GM18508 (cell line): ENCODE results near the gene PCLO.
"Not testable (repeated sequence)": the region's sequence is repeated elsewhere in the genome, so short reads cannot be mapped to it uniquely, and the experiment has no call there.

ENCODE experiments used
- ATAC-seq: cut with Tn5 transposase; IDR thresholded peaks from one replicate; pipeline ENCODE4 v1.9.1; 2021; ENCODE audit warnings: moderate number of reproducible peaks; ENCODE audit not compliant: insufficient read depth, unreplicated experiment

Gene PCLO

DNA sequence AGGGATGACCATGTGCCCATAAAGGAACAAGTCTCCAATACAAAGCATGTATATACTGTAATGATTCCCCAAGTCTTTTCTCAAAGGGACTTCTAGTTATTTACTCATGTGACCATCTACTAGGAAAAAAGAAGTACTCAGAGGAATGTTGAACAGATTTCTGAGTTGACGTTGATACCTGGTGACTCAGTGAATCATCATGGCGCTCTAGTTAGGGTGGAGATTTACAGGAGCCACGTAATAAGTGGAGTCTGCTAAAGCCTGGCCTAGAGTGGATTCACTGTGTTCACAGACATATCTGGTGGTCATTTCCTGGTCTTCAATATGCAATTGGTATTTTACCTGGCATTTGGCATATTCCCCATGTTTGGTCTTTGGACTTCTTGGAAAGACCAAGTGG is 416.9 kb downstream of the PCLO start:
- ATAC-seq = no peak

DNA sequence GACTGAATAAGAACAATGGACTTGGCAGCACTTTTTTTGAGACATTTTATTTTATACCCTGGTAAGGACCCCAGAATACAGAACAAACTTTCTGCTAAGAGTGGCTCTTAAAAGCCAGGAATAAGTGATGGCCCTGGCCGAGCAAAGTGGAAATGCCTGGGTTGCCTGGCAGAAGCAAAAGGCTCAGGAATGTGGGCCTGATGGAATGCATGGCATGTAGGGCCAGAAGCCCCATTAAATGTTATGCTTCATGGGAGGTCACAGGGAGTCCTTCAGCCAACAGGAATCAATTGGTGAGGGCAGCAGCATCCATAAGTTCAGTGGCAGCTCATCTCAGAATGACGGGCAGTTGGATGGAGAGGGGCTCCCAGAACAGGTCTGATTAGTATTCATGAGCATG is 417.6 kb downstream of the PCLO start:
- no peak for ATAC-seq

DNA sequence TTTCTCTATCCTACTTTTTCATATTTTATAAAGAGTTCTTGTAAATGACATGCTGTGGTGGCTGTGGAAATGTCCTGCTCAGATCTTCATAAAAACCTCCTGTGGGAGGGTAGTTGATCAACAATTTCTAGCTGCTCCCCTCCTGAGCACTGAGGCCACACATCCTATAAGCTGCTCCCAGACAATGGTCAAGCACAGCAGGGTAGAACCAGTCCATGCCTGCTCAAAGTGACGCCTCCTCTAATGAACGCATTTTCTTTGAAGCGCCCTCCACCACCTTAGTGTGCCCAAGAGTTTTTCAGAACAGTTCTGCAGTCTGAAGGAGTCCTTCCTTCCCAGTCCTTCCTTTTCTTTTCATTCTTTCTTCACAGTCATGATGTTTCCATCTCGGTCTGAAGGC is 420.5 kb downstream of the PCLO start:
- ATAC-seq = no peak

DNA sequence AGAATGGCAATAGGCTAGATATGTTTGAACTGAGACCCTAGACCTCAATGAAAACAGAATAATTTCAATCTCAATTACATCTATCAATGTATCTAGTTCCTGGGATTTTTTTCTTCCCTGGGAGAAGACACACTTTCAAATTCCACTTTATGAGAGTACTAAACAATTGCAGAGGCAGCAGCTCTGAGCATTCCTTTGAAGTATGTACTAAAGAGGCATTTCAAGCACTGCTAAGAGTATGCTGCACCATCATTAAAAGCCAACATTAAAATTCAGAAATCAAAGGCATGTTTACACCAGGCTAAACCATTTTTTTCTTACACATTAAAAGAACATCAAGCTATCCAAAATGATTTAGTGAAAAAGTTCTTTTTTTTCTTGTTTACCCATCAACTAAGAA is 421.2 kb downstream of the PCLO start:
- ATAC-seq = no peak

DNA sequence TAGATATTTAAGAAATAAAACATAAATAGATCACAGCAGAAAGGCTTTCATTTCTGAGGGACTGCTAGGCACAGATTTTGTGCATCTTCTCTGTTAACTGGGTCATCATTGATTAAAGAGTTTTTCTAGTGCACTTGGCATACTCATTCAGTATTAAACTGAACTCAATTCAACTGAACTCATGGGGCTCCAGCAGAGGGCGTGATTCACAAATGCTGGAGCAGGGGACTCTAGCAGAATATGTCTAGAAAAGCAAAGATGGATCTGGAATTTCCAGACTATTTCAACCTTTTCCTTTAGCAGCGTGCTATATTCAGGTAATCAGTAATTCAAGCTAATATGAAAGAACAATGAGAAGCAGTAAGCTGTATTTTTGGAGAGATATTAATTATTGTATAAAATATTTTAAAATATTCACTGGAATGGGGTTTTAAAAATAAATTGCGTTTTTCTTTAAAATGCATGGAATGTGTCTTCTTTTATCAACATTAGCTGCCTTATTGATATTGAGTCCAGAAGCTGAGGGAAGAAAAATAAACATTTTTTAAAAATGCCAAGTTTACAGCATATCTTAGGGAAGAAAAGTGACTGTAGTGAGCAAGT is 422.3 kb downstream of the PCLO start:
- ATAC-seq = no peak

DNA sequence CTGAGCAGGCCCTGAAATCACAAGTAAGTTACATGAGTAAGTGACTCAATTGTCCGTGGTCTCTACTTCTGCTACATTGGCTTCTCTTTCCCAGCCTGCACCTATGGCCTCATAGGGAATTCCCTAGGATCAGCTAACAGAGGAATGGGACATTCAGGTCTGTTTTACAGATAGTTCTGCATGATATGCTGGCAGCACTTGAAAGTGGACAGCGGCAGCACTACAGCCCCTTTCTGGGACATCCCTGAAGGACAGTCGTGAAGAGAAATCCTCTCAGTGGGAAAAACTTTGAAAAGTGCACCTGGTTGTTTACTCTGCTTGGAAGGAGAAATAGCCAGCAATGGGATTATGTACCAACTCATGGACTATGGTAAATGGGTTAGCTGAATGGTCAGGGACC is 426.1 kb downstream of the PCLO start:
- ATAC-seq = no peak

DNA sequence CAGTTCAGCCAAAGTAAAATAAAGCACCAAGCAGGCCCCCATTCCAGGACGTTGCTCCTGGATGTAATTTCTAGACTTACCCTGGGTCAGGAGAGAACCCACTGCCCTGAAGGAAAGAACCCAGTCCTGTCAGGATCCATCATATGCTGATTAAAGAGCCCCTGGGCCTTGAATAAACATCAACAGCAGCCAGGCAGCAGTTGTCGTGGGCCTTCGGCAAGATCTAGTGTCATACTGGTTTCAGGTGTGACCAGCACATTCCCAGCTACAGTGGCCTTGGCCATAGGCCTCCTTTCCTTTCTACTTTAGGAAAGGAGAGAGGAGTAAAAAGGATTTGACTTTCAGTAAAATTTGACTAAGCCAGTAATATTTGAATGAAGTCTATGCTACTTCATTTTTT is 430.0 kb downstream of the PCLO start:
- ATAC-seq = no peak

DNA sequence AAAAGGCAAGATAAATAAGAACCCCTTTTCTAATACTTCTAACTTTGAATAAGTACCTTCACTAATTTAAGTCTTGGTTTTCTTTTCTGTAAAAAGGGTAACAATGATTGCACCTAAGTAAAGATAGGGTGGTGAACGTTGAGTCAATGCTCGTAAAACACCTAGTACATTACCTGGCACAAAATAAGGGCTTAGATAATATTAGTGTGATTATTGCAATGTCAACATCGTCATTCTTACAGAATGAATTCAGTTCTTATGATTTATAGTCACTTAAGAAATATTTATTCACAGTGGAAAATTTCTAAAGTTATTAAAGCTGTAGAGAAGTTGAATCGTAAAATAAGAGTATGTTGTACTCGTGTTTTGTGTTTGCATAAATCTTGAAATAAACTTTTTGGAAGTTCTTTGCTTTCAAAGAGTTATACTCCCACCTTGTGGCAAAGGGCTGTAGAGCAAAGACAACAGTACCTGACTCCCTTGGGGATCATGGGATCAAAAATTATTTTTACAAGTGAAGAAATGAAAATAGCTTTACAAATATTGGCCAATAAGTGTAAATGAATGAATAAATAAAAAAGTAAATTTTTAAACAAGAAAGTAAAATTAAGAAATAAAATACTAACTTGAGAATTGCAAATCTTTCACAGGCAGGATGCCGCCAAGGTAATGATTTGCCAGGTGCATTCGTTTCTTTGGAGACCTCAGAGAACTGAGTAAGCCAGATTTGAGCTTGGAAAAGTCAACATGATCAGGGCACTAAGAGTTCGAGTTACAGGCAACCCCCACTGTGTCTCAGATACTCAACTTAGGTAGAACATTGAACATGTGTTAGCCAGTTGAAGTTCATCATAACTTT is 433.3 kb downstream of the PCLO start:
- no peak for ATAC-seq

DNA sequence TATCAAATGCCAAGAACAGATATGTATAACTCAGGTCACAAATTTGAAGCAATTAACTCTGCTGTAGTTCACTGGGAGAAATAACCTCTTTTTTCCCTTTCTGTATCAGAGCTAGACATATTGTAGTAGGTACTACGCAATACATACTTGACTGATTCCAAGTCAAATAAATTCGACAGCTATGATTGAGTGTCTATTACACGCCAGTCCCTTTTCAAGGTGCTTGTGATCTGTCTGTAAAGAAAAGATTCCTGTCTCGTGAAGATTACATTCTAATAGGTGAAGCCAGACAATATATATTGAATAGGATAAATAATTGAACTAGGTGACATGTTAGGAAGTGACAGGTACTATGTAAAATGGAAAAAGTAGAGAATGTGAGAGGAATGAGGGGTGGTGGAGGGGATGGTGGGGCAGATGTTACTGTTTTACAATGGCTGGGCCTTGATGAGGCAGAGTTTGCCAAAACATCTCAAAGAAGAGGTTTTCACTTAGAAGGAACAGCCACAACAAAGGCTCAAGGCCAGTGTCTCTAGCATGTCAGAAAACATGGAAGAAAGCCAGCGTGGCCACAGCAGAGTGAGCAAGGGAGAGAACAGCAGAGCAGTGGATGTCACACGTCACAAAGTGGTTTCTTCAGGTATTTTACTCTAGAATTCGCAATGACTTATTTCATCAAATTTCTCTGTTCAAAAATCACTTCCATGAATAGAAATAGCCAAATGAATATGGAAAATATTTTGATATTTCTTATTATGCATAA is 436.5 kb downstream of the PCLO start:
- no peak for ATAC-seq

DNA sequence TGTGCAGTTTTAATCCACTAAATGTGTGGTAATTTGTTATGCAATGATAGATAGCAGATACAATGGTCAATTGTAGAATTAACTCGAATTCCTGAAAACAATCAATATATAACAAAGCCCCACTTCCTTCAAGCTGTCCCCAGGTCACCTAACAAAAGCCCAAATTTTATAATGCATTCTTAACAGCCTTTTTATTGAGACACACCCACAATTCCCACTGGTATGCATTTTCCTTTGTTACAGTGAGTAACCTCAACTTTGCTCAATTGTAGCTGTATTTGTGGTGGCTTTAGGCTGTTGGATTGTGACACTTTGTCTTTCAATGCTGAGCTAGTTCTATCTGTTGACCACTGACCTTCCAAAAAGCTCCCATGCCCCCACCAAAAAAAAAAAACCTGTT is 439.3 kb downstream of the PCLO start:
- no peak for ATAC-seq

DNA sequence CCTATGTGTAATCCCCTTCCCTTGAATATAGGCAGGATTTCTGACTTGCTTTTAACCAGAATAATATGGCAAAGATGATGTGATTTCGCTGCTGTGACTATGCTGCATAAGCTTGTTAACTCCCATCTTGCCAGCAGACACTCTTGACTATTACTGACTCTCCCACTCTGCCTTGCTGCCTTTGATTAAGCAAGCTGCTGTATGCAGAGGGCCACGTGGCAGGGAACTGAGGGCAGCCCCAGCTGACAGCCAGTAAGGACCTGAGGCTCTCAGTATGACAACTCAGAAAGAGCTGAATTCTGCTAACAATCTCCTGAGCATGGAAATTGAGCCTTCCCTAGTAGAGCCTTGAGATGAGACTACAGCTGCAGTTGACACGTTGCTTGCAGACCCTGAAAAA is 439.7 kb downstream of the PCLO start:
- ATAC-seq = no peak

DNA sequence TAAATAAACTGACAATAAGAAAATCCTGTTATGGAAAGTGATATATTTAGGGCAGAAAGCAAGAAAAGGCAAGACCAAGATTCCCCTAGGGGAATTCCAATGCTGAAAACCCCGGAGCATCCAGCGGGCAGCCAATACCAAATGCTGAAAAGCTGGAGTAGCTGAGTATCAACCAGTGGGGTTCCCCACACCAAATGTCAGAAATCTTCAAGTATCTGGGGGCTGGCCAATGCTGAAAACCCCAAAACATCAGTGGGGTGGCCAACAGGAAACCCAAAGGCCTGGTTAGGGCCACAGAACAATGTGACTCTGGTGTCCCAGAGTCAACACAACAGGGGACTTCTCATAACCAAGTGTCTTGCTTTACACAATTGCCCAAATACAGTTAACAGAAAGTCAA is 447.3 kb downstream of the PCLO start:
- no peak for ATAC-seq

DNA sequence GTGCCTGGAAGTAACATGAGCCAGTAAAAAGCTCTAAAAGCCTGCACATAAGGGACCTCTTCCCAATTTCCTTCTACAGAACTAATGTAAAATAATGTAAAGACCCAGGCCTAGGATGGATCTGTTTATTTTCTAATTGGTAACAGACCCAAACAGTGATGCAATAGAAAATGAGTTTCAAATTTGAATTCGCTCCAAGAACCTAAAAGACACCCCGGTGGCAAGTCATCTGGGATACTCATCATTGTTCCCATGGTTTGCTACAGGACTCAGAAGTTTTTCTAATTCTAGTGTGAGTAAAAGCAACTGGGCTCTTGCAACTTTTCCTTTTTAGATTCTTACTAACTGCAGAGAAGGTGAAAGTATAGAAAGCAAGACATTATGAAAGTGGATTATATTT is 447.8 kb downstream of the PCLO start:
- no peak for ATAC-seq

DNA sequence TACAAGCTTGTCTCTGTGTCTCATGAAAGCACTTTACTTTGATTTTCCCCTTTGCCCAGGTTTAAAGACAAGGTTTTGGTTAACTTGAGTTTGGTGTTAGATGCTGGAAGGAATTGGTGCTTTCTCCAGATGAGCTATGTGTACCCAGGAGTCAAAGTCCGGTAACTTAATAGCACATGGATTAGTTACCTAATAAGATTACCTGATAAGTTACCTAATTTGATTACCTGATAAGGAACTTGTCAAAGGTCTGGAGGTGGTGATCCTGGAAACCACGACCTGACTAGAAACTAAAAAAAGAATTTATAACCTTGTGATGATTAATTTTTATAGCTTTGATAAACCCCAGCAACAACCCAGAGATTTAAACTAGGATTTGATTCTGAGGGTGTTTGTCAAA is 449.2 kb downstream of the PCLO start:
- ATAC-seq = no peak

DNA sequence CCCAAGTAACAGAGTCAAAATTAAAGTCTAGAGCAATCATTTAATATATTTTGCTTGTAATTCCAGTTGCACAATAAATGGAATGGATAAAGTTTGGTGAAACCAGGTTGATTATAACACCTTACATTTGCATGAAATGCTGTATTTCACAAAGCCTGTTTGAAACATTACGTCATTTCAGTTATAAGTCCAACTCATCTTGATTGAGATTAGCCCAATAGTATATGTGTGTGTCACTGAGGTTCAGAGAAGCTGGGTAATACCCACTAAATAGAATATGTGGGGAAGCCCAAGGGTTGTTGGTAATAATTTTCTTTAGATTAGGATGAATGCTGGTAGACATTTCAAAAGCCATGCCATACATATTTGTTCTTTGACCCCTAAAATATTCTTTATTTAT is 456.3 kb downstream of the PCLO start:
- not testable (repeated sequence) for ATAC-seq

DNA sequence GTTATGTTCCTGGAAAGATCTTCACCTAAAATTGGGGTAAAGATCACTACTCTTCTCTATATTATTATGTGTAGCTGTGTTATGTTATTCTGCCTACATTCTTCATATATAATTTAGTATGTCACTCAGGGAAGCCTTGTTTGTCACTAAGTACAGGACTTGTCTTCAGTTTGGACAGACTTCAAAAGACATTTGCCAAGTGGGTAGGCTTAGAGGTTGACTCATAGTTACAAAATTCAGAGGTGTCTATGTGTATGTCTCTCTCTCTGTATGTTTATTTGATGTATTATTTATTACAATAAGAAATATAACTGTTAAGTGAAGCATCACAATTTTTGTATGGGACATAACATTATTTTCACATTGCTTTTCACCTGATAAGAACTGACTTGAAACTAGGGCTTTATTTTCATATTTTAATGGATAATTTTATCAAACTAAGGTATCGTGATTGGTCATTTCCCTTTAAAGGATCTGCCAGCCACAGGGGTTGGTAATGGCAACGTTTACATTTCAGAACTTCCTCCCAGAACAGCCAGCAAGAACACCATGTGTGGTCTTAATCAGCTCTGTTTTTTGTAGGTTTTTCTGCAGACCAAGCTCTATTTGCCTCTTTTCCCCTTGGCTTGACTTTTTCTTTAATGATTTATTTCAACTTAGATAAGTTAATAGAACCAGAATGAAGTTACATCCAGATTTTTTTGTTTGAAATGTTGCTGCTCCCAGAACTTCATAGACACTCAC is 457.0 kb downstream of the PCLO start:
- no peak for ATAC-seq

DNA sequence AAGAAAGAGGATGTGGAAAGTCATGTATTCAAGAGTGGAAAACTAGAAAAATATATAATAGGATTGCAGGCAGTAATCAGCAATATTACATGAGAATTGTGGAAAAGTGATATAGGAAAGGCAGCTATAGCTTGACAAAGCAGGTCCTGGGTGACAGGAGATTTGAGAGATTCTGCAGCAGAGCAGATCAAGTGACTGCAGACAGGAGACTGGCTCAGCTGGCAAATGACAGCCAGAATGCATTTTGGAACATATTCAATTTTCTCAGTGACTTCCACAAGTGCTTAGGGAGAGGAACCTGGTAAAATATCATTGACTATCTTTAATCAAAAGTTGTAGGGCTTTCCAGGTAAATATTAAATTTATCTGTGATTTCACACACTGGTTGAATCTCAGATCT is 458.6 kb downstream of the PCLO start:
- no peak for ATAC-seq
